GM23248 (cell line): ENCODE measurements around the gene NR3C2.

Source experiments
- EZH2 ChIP-seq: fragments of 200-600 bp; sonication (generic); IDR thresholded peaks from 2 replicates; pipeline ENCODE4 v1.6.1; 2018; ENCODE audit warnings: antibody characterized with exemption, mild to moderate bottlenecking; ENCODE audit not compliant: insufficient read depth, poor library complexity, severe bottlenecking
- EZH2phosphoT487 ChIP-seq: fragments of 200-600 bp; sonication (generic); IDR thresholded peaks from 2 replicates; pipeline ENCODE4 v1.6.1; 2018; ENCODE audit warnings: antibody characterized with exemption, moderate library complexity, mild to moderate bottlenecking, low read depth; ENCODE audit not compliant: insufficient read depth

DNA sequence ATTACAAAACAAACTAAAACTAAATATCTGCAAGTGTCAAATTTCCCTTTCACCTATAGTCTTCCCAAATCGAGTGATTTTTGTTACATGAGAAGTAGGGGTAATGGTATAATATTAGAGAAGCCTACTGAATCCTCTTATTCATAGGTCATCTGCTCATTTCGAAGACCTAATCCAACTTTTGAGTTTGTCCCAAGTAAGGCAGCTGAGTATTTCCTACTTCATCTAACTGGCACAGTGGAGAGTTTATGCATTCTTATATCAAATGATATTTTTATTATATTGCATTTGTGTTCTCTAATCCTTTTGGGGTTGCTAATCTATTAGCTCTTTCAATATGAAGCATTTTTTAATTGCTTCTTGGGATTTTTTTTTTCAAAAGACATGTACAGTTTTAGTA, 7.7 kb upstream of the NR3C2 start:
- no peak for TF ChIP-seq EZH2
- TF ChIP-seq EZH2phosphoT487 = no peak
